Endothelial cell of umbilical vein (primary cell): ENCODE results near the gene SCFD1.
"Not testable (repeated sequence)": the region's sequence is repeated elsewhere in the genome, so short reads cannot be mapped to it uniquely, and the experiment has no call there.

Experiments used
- EZH2 ChIP-seq: IDR thresholded peaks from 2 replicates; pipeline ENCODE4 v1.6.1; 2012; ENCODE audit warnings: borderline replicate concordance, low read depth, mild to moderate bottlenecking, moderate library complexity, low read length, inconsistent platforms; ENCODE audit not compliant: severe bottlenecking
- FOS ChIP-seq: IDR thresholded peaks from 2 replicates; pipeline ENCODE4 v1.6.1; 2011; ENCODE audit warnings: mild to moderate bottlenecking, low read length, moderate library complexity, borderline replicate concordance; ENCODE audit not compliant: insufficient read depth
- JUN ChIP-seq: IDR thresholded peaks from 2 replicates; pipeline ENCODE4 v1.6.1; 2011; ENCODE audit warnings: borderline replicate concordance, low read depth; ENCODE audit not compliant: insufficient read length, insufficient read depth
- TF ChIP-seq, protein P1 (sequence below), 2 donors: IDR thresholded peaks; 1 replicate in 1 of 2; 2 replicates in 1 of 2; pipeline ENCODE4 v1.5.1; 2011; ENCODE audit warnings: low read length in 2 of 2, mild to moderate bottlenecking in 2 of 2, moderate library complexity in 2 of 2, control low read depth in 1 of 2, inconsistent platforms in 1 of 2, low read depth in 1 of 2; ENCODE audit not compliant: insufficient read depth in 1 of 2; ENCODE audit errors: extremely low read depth in 1 of 2

DNA sequence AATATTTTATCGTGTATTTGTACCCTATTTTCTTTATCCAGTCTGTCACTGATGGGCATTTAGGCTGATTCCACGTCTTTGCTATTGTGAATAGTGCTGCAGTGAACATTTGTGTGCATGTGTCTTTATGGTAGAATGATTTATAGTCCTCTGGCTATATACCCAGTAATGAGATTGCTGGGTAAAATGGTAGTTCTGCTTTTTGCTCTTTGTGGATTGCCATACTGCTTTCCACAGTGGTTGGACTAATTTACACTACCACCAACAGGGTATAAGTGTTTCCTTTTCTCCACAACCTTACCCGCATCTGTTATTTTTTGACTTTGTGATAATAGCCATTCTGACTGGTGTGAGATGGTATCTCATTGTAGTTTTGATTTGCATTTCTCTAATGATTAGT, 47.3 kb upstream of the SCFD1 start:
- TF ChIP-seq, protein P1, sequence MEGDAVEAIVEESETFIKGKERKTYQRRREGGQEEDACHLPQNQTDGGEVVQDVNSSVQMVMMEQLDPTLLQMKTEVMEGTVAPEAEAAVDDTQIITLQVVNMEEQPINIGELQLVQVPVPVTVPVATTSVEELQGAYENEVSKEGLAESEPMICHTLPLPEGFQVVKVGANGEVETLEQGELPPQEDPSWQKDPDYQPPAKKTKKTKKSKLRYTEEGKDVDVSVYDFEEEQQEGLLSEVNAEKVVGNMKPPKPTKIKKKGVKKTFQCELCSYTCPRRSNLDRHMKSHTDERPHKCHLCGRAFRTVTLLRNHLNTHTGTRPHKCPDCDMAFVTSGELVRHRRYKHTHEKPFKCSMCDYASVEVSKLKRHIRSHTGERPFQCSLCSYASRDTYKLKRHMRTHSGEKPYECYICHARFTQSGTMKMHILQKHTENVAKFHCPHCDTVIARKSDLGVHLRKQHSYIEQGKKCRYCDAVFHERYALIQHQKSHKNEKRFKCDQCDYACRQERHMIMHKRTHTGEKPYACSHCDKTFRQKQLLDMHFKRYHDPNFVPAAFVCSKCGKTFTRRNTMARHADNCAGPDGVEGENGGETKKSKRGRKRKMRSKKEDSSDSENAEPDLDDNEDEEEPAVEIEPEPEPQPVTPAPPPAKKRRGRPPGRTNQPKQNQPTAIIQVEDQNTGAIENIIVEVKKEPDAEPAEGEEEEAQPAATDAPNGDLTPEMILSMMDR (IDR thresholded peaks at IDR 0.05; ENCODE audit: extremely low read depth in 1 of 2, insufficient read depth in 1 of 2, low read depth in 1 of 2, low read length in 2 of 2) = not testable (repeated sequence)
- TF ChIP-seq FOS, EZH2, JUN: not testable (repeated sequence)
